SJCRH30 (cell line): ENCODE data around the gene BLVRB. TPM values are rescaled to one million over a fixed set of nuclear protein-coding genes. Genes with fewer than 3 reads are reported as not detected.

ENCODE experiments used
- DNase-seq, 2 experiments: peaks; one replicate each; pipeline ENCODE4 v3.0.0-alpha.2; 2015 to 2020
- H3K27ac ChIP-seq: fragments of 250-450 bp; sonication (Bioruptor Pico); 2 replicates; pipeline ENCODE4 v1.5.1; 2020; ENCODE audit warnings: mild to moderate bottlenecking, moderate library complexity
- H3K27me3 ChIP-seq: fragments of 250-450 bp; sonication (Bioruptor Pico); 2 replicates; pipeline ENCODE4 v1.5.1; 2020; ENCODE audit warnings: mild to moderate bottlenecking, moderate library complexity
- H3K36me3 ChIP-seq: fragments of 250-450 bp; sonication (Bioruptor Pico); 2 replicates; pipeline ENCODE4 v1.5.1; 2020; ENCODE audit warnings: mild to moderate bottlenecking, moderate library complexity
- H3K4me1 ChIP-seq: fragments of 250-450 bp; sonication (Bioruptor Pico); 2 replicates; pipeline ENCODE4 v1.5.1; 2020; ENCODE audit warnings: mild to moderate bottlenecking, moderate library complexity
- H3K4me3 ChIP-seq: fragments of 250-450 bp; sonication (Bioruptor Pico); 2 replicates; pipeline ENCODE4 v1.5.1; 2020; ENCODE audit warnings: mild to moderate bottlenecking, moderate library complexity
- H3K9me3 ChIP-seq: fragments of 250-450 bp; sonication (Bioruptor Pico); replicated peaks from 2 replicates; pipeline ENCODE4 v1.5.1; 2020; ENCODE audit warnings: mild to moderate bottlenecking, moderate library complexity
- total RNA-seq: library from RNA; depleted of rRNA; stranded (reverse); fragments of >200 nt; shearing (Covaris generic); gene quantifications from 2 replicates; pipeline ENCODE4 v1.2.3, GENCODE V29; 2014; rRNA removed

The BLVRB gene
- 3.8 and 6.6 TPM in 2 replicates for total RNA-seq

DNA sequence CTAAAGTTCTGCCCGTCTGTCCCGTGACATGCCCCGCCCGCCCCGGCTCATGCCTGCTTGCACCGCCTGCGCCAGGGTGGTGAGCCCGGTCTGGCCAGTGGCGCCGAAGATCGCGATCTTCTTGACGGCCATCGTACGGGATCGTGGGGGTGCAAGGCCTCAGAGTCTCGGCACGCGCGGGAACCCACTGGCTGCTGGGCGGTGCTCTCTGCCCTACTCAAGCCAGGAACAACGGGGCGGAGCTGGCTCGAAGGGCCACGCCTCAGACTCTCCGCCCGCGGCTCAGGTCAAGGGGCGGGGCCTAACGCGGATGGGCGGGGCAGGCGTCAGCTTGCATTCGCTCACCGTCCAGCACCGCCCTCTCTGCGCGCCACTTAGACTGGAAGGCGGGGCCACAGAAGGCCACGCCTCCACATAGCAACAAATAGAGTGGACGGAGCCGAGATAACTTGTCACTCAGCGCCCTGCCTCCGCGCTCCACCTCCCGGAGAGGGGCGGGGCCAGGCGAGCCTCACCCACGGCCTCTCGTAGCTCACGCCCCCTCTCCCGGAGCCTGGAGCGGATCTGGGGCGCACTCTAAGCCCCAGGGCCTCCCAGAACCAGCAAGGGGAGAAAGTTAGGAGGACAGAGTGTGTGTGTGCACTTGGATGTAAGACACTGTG lies at the start of gene BLVRB:
TSS of gene BLVRB (minus strand) at position 189 of the 662 bp plus-strand sequence. CDS start at position 132, 57 bp downstream.
- Histone ChIP-seq H3K27me3 (no peaks in the 10 kb centered on the region), H3K36me3 (no peaks in the 10 kb centered on the region), H3K27ac (no peak within 1 kb of the TSS), H3K4me3 (peak within 1 kb of the TSS; percentile 55), H3K9me3 (no peaks in the 10 kb centered on the region), H3K4me1 (peaks cover 2% of the 10 kb centered on the region; the same call in 1 of the 2 replicates)
- DNase-seq: peak; percentile 97 to 99

DNA sequence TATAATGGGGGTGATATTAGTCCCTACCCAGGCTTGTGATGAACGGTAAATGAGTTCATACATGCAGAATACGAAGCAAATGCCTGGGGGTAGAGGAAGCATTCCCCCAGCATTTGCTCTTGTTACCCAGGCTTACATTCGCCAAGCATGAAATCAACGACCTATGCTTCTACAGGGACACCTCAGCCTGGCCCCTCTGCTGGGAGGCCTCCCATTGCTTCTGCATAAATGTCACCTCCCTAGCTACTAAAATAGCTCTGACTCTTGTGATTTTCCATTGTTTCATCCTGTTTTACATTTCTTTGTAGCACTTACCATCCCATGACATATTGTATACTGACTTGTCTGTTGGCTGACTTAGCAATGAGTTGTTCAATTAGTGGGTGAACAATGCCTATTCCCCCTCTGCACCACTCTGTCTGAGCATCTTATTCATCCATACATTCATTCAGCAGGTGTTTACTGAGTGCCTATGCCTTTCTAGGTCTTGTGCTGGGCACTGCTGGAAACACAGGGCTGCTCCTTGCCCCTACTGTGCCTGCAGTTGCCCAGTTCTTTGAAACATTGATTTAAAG lies 48.3 kb upstream of the BLVRB start:
- Histone ChIP-seq H3K4me1 (no peaks in the 10 kb centered on the region), H3K27me3 (peaks cover 5% of the 10 kb centered on the region; the same call in 1 of the 2 replicates), H3K36me3 (no peaks in the 10 kb centered on the region), H3K27ac (no peak overlapping the region), H3K4me3 (no peak overlapping the region), H3K9me3 (no peaks in the 10 kb centered on the region)
- no peak for DNase-seq

DNA sequence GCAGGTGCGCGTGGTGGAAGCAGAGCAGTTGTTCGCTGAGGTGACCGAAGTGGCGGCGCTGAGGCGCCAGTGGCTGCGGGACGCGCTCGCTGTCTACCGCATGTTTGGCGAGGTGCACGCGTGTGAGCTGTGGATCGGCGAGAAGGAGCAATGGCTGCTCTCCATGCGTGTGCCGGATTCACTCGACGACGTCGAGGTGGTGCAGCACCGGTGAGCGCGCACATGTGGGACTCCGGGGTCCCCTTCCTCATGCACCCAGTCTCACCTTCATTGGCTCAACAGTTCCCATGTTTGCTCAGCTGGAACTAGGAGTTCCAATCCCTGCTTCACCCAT lies 47.8 kb upstream of the BLVRB start:
- no peak overlapping the region for H3K27ac ChIP-seq
- no peak overlapping the region for H3K4me3 ChIP-seq
- H3K36me3 ChIP-seq: no peaks in the 10 kb centered on the region
- peaks cover 5% of the 10 kb centered on the region; the same call in 1 of the 2 replicates for H3K27me3 ChIP-seq
- DNase-seq: no peak
- H3K9me3 ChIP-seq: no peaks in the 10 kb centered on the region
- no peaks in the 10 kb centered on the region for H3K4me1 ChIP-seq

DNA sequence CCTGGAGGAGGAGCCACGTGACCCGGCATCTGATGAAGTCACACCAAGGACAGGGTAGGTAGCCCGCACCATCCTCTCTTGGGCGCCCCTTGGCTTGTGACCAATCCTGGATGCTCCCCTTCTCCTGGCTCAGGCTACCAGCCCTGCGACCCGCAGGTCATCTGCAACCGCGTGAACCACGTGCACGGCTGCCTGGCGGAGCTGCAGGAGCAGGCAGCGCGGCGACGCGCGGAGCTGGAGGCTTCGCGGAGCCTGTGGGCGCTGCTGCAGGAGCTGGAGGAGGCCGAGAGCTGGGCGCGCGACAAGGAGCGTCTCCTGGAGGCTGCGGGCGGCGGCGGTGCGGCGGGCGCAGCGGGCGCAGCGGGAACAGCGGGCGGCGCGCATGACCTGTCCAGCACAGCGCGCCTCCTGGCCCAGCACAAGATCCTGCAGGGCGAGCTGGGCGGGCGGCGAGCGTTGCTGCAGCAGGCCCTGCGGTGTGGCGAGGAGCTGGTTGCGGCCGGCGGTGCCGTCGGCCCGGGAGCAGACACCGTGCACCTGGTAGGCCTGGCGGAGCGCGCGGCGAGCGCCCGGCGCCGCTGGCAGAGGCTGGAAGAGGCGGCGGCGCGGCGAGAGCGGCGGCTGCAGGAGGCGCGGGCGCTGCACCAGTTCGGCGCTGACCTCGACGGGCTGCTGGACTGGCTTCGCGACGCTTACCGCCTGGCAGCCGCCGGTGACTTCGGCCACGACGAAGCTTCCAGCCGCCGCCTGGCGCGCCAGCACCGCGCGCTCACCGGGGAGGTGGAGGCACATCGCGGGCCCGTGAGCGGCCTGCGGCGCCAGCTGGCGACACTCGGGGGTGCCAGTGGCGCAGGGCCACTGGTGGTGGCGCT lies 47.2 kb upstream of the BLVRB start:
- Histone ChIP-seq H3K4me3 (no peak overlapping the region), H3K27me3 (peaks cover 5% of the 10 kb centered on the region; the same call in 1 of the 2 replicates), H3K36me3 (no peaks in the 10 kb centered on the region), H3K4me1 (no peaks in the 10 kb centered on the region), H3K27ac (no peak overlapping the region), H3K9me3 (no peaks in the 10 kb centered on the region)
- DNase-seq: no peak

DNA sequence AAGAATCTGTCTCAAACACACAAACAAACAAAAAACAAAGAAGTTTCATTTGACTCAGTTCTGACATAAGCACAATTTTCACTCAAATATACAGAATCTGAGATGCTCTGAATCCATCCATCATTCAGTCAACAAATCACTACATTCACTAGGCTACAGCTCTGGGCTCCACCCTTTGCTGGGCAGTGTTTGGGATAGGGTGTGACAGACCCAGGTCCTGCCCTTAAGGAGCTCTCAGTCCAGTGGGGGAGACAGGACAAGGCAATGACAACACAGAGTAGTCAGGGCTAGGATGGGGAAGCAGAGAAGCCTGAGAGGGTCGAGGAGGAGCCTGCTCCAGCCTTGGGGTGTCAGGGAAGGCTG lies 46.5 kb upstream of the BLVRB start:
- Histone ChIP-seq H3K9me3 (no peaks in the 10 kb centered on the region), H3K4me3 (no peak overlapping the region), H3K4me1 (no peaks in the 10 kb centered on the region), H3K27ac (no peak overlapping the region), H3K36me3 (no peaks in the 10 kb centered on the region), H3K27me3 (peaks cover 5% of the 10 kb centered on the region; the same call in 1 of the 2 replicates)
- no peak for DNase-seq

DNA sequence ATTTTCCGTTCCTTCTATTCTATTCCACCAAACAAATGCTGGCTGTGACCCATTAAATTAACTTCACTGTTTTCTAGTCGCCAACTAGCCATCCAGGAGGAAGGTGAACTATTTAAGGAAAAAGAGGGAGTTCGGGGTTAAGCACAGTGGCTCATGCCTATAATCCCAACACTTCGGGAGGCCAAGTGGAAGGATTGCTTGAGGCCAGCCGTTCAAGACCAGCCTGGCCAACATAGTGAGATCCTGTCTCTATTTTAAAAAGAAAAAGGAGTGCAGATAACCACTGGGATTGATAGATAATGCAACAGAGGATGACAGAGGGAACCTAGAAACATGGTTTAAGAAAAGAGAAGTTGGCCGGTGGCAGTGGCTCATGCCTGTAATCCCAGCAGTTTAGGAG lies 45.9 kb upstream of the BLVRB start:
- Histone ChIP-seq H3K4me3 (no peak overlapping the region), H3K4me1 (no peaks in the 10 kb centered on the region), H3K27me3 (peaks cover 5% of the 10 kb centered on the region; the same call in 1 of the 2 replicates), H3K36me3 (no peaks in the 10 kb centered on the region), H3K27ac (no peak overlapping the region), H3K9me3 (no peaks in the 10 kb centered on the region)
- no peak for DNase-seq

DNA sequence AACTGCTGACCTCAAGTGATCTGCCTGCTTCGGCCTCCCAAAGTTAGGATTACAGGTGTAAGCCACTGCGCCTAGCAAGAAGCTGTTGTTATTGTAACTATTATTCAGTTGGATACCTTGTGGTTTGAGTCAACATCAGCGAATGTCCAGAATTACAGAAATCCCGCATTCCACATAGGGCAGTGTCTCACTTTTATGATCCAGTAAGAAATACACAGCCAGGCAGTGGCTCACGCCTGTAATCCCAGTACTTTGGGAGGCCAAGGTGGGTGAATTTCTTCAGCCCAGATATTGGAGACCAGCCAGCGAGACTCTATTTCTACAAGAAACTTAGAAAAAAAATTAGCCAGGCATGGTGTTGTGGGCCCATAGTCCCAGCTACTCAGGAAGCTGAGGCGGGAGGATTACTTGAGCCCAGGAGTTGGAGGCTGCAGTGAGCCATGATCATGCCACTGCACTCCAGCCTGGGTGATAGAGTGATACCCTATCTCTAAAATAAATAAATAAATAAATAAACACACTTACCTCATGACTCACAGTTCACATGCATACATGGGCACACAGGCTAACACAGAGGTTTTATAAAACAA lies 45.1 kb upstream of the BLVRB start:
- no peak for DNase-seq
- peaks cover 5% of the 10 kb centered on the region; the same call in 1 of the 2 replicates for H3K27me3 ChIP-seq
- H3K9me3 ChIP-seq: no peaks in the 10 kb centered on the region
- no peaks in the 10 kb centered on the region for H3K4me1 ChIP-seq
- no peak overlapping the region for H3K4me3 ChIP-seq
- H3K36me3 ChIP-seq: no peaks in the 10 kb centered on the region
- H3K27ac ChIP-seq: no peak overlapping the region

DNA sequence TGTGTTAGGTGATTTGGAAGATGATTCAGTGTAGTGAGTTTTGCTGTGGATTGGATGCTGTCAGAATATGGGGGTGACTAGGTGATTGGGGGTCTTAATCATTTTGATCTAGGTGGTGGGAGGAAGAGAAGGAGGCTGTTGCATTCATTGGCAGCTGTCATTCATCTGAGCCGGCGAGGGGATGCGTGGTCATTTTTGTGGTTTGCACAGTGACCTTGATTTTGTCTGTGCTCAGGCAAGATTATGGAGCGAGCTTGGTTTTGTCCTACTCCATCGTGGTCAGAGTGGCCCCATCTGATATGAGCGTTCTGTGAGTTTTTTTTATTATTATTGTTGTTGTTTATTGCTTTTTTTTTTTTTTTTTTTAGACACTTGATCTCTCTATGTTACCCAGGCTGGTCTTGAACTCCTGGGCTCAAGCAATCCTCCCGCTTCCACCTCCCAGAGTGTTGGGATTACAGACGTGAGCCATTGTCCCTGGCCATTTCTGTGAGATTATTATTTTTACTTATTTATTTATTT lies 43.3 kb upstream of the BLVRB start:
- H3K4me1 ChIP-seq: no peaks in the 10 kb centered on the region
- DNase-seq: no peak
- no peaks in the 10 kb centered on the region for H3K9me3 ChIP-seq
- no peaks in the 10 kb centered on the region for H3K36me3 ChIP-seq
- no peak overlapping the region for H3K4me3 ChIP-seq
- no peak overlapping the region for H3K27ac ChIP-seq
- H3K27me3 ChIP-seq: peaks cover 5% of the 10 kb centered on the region; the same call in 1 of the 2 replicates

DNA sequence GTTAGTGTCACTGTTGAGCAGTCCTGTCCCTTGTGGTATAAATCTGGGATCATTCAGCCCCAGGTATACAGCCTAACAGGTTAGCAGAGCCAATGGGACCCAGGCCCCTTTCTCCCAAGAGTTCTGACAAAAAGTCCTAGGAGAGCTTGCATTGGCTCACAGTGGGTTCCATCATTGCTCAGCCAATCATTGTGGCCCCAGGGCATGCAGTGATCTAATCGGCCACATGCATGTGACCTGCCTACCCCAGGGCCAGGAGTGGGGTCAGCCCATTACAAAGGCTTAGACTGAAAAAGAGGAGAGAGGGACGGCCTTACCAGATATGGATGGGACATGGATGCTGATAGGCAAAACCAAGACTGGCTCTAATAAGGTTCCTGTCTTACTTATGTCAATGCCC lies 42.3 kb upstream of the BLVRB start:
- no peak for DNase-seq
- Histone ChIP-seq H3K27me3 (peaks cover 5% of the 10 kb centered on the region; the same call in 1 of the 2 replicates), H3K27ac (no peak overlapping the region), H3K9me3 (no peaks in the 10 kb centered on the region), H3K36me3 (no peaks in the 10 kb centered on the region), H3K4me3 (no peak overlapping the region), H3K4me1 (no peaks in the 10 kb centered on the region)

DNA sequence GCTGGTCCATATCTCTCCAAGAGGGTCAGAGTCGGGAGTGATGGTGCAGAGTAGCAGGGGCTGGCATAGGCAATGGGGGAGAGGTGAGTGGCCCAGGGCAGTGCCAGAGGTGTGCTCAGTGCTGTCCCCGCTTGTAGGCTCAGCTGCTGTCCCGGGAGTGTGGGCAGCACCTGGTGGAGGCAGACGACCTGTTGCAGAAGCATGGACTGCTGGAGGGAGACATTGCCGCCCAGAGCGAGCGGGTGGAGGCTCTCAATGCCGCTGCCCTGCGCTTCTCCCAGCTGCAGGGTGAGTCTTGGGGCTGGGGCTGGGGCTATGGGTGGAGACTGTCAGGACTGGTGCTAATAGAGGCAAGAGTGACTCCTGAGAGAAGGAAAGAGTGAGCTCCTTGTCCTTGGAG lies 40.6 kb upstream of the BLVRB start:
- no peak overlapping the region for H3K4me3 ChIP-seq
- H3K27ac ChIP-seq: no peak overlapping the region
- H3K9me3 ChIP-seq: no peaks in the 10 kb centered on the region
- H3K4me1 ChIP-seq: no peaks in the 10 kb centered on the region
- no peaks in the 10 kb centered on the region for H3K27me3 ChIP-seq
- H3K36me3 ChIP-seq: no peaks in the 10 kb centered on the region
- no peak for DNase-seq

DNA sequence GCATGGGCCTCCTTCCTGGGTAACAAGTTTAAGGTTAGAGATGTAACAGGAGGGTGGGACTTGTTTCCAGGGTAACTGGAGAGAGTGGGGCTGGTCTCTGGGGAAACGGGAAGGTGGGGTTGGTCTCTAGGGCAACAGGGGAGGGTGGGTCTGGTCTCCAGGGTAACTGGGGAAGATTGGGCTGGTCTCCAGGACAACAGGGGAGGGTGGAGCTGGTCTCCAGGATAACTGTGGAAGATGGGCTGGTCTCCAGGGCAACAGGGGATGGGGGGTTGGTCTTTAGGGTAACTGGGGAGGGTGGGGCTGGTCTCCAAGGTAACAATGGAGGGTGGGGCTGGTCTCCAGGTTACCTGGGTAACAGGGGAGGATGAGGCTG lies 37.8 kb upstream of the BLVRB start:
- Histone ChIP-seq H3K36me3 (no peaks in the 10 kb centered on the region), H3K27ac (no peak overlapping the region), H3K4me3 (no peak overlapping the region), H3K4me1 (no peaks in the 10 kb centered on the region), H3K9me3 (no peaks in the 10 kb centered on the region), H3K27me3 (no peaks in the 10 kb centered on the region)
- DNase-seq: peak in 1 of 2 experiments; percentile 18

DNA sequence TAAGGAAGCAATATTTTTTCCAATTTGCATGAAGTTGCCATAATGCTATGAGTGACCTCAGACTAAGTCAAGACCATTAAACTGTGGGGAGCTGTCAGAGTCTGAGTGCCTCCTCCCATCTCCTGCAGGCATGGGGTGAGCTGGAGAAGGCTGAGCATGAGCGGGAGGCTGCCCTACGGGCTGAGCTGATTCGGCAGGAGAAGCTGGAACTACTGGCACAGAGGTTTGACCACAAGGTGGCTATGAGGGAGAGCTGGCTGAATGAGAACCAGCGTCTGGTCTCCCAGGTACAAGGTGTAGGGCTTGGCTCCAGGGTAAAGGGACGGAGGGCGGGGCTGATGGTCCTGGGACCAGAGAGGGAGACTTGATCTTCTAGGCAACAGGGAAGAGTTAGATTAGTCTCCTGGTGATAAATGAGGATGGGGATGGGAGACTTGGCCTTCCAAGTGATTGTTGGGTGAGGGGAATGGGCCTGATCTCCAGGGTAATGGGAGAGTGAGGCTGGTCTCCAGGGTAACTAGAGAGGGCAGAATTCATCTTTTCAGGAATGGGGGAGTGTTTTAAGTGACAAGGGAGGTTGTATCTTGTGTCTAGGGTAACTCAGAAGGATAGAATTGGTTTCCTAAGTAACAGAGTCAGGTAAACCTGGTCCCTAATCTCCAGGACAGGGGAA lies 37.2 kb upstream of the BLVRB start:
- no peak for DNase-seq
- no peaks in the 10 kb centered on the region for H3K9me3 ChIP-seq
- H3K4me1 ChIP-seq: no peaks in the 10 kb centered on the region
- H3K36me3 ChIP-seq: no peaks in the 10 kb centered on the region
- H3K4me3 ChIP-seq: no peak overlapping the region
- no peaks in the 10 kb centered on the region for H3K27me3 ChIP-seq
- no peak overlapping the region for H3K27ac ChIP-seq

DNA sequence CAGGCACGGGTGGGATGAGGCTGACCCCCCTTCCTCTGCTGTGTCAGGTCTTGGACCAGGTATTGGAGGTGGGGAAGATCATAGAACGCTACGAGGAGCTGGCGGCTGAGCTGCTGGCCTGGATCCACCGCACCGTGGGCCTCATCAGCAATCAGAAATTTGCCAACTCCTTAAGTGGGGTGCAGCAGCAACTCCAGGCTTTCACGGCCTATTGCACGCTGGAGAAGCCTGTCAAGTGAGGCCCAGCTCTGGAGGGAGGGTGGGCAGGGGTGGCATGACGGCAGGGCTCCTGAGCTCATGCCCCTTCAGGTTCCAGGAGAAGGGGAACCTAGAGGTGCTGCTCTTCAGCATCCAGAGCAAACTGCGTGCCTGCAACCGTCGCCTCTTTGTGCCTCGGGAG lies 36.5 kb upstream of the BLVRB start:
- Histone ChIP-seq H3K36me3 (no peaks in the 10 kb centered on the region), H3K27me3 (no peaks in the 10 kb centered on the region)

DNA sequence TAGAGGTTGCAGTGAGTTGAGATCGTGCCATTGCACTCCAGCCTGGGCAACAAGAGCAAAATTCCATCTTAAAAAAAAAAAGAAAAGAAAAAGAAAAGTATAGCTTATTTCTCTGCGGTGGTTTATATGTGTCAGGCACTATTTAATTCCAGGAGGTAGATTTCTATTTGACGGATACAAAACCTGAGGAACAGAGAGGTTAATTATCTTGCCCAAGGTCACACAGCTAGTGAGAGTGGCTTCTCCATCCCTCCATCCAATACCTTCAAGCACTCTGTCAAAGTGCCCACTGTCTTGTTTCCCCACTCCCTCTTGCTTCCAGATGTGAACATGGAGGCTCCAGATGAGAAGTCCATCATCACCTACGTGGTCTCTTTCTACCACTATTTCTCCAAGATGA lies 36.1 kb upstream of the BLVRB start:
- H3K4me1 ChIP-seq: no peaks in the 10 kb centered on the region
- H3K36me3 ChIP-seq: no peaks in the 10 kb centered on the region
- H3K4me3 ChIP-seq: no peak overlapping the region
- DNase-seq: no peak
- H3K27ac ChIP-seq: no peak overlapping the region
- no peaks in the 10 kb centered on the region for H3K9me3 ChIP-seq
- H3K27me3 ChIP-seq: no peaks in the 10 kb centered on the region

More for the DNA sequence above, 36.5 kb upstream of the BLVRB start:
- Histone ChIP-seq H3K4me3 (no peak overlapping the region), H3K27ac (no peak overlapping the region), H3K4me1 (no peaks in the 10 kb centered on the region), H3K9me3 (no peaks in the 10 kb centered on the region)
- DNase-seq: no peak
